OCI-LY7 (cell line): ENCODE data around the gene DDX11.

Source experiments
- CTCF ChIP-seq: fragments of 200-600 bp; sonication (generic); conservative IDR thresholded peaks from 2 replicates; pipeline ENCODE4 v1.5.1; 2014; ENCODE audit warnings: mild to moderate bottlenecking, antibody characterized with exemption, low read length, moderate library complexity, mixed read lengths
- EZH2phosphoT487 ChIP-seq: fragments of 200-600 bp; sonication (generic); IDR thresholded peaks from 2 replicates; pipeline ENCODE4 v1.6.1; 2018; ENCODE audit warnings: low read depth, borderline replicate concordance, mild to moderate bottlenecking, mixed run types, antibody characterized with exemption, low read length, moderate library complexity, mixed read lengths

- TF ChIP-seq CTCF (no peak), EZH2phosphoT487 (no peak)
These were observed 40.5 kb upstream of the DDX11 start for GRCh38 chr12:31033146-31033545.
